NOMO-1 treated with DMSO at 0.1 percent for 48 hours (cell line): ENCODE measurements around the gene GK2.
A peak's percentile ranks its signal among the peaks of the same experiment; 100 is the strongest.

Experiments used
- DNase-seq: peaks from one replicate; lab custom pipeline; 2025; ENCODE audit not compliant: unreplicated experiment; lab: John Stamatoyannopoulos, UW

The GK2 gene

GRCh38 chr4:79390890-79391289 lies 17.1 kb downstream of the GK2 start:
- DNase-seq = no peak

GRCh38 chr4:79385641-79386040 lies 22.4 kb downstream of the GK2 start:
- no peak for DNase-seq

- peak; percentile 1 for DNase-seq
Measured at GRCh38 chr4:79381161-79381560, 26.9 kb downstream of the GK2 start.

GRCh38 chr4:79370026-79370425 lies 38.0 kb downstream of the GK2 start:
- no peak for DNase-seq

GRCh38 chr4:79367096-79367495 lies 40.9 kb downstream of the GK2 start:
- DNase-seq = no peak

GRCh38 chr4:79366422-79366821 lies 41.6 kb downstream of the GK2 start:
- no peak for DNase-seq

GRCh38 chr4:79364061-79364460 lies 44.0 kb downstream of the GK2 start:
- DNase-seq = no peak

GRCh38 chr4:79362626-79363025 lies 45.4 kb downstream of the GK2 start:
- DNase-seq = no peak

GRCh38 chr4:79360006-79360405 lies 48.0 kb downstream of the GK2 start:
- no peak for DNase-seq

- no peak for DNase-seq
Measured at GRCh38 chr4:79358438-79358837, 49.6 kb downstream of the GK2 start.

GRCh38 chr4:79357365-79357764 lies 50.7 kb downstream of the GK2 start:
- DNase-seq = no peak
